Keratinocyte (primary cell): ENCODE results near the gene MIA. TPM values are rescaled to one million over a fixed set of nuclear protein-coding genes. Genes with fewer than 3 reads are reported as not detected.

Experiments
- DNase-seq: peaks from one replicate; pipeline ENCODE4 v3.0.0-alpha.2; 2011; ENCODE audit warnings: low read depth, missing footprints, low spot score
- FAIRE-seq: peaks from 2 replicates; lab custom pipeline; 2011; peaks lifted over from hg19 to GRCh38; lab: Jason Lieb, UNC
- H2AFZ ChIP-seq: 2 replicates; pipeline ENCODE4 v1.6.0; 2012; ENCODE audit warnings: low read length, control low read depth, inconsistent platforms; ENCODE audit not compliant: control insufficient read depth
- H3K27ac ChIP-seq: 2 replicates; pipeline ENCODE4 v1.5.1; 2011; ENCODE audit warnings: low read length; ENCODE audit not compliant: control insufficient read depth, insufficient read depth
- H3K27me3 ChIP-seq: 3 replicates; pipeline ENCODE4 v1.6.0; 2011; ENCODE audit warnings: low read length; ENCODE audit not compliant: control insufficient read depth, insufficient read depth; ENCODE audit errors: extremely low read depth
- H3K36me3 ChIP-seq, 2 experiments: 2 replicates in 1 of 2; 3 replicates in 1 of 2; pipeline ENCODE4 v1.5.1; 2011; ENCODE audit warnings: low read length in 2 of 2, mild to moderate bottlenecking in 1 of 2; ENCODE audit not compliant: control insufficient read depth in 2 of 2, insufficient read depth in 2 of 2; ENCODE audit errors: extremely low read depth in 1 of 2
- H3K4me1 ChIP-seq: 3 replicates; pipeline ENCODE4 v1.5.1; 2011; ENCODE audit warnings: low read length; ENCODE audit not compliant: control insufficient read depth, insufficient read depth; ENCODE audit errors: extremely low read depth
- H3K4me2 ChIP-seq: 3 replicates; pipeline ENCODE4 v1.6.0; 2011; ENCODE audit warnings: low read depth, low read length; ENCODE audit not compliant: control insufficient read depth, insufficient read depth; ENCODE audit errors: extremely low read depth
- H3K4me3 ChIP-seq, 3 experiments: fragments of 200-600 bp in 1 of 3; sonication (generic) in 1 of 3; 2 replicates in 2 of 3; 3 replicates in 1 of 3; pipeline ENCODE4 v1.5.1; 2011 to 2016; ENCODE audit warnings: low read length in 3 of 3, mild to moderate bottlenecking in 3 of 3, control low read depth in 2 of 3, inconsistent platforms in 1 of 3, low read depth in 1 of 3, mixed read lengths in 1 of 3, mixed run types in 1 of 3, moderate library complexity in 1 of 3; ENCODE audit not compliant: control insufficient read depth in 2 of 3, insufficient read depth in 2 of 3; ENCODE audit errors: extremely low read depth in 1 of 3
- H3K79me2 ChIP-seq: 2 replicates; pipeline ENCODE4 v1.6.0; 2012; ENCODE audit warnings: low read length; ENCODE audit not compliant: control insufficient read depth, insufficient read depth
- H3K9ac ChIP-seq: 3 replicates; pipeline ENCODE4 v1.6.0; 2011; ENCODE audit warnings: low read length; ENCODE audit not compliant: control insufficient read depth, insufficient read depth; ENCODE audit errors: extremely low read depth
- H3K9me1 ChIP-seq: 3 replicates; pipeline ENCODE4 v1.6.0; 2011; ENCODE audit warnings: low read length; ENCODE audit not compliant: control insufficient read depth, insufficient read depth; ENCODE audit errors: extremely low read depth
- H3K9me3 ChIP-seq: 2 replicates; pipeline ENCODE4 v1.5.1; 2012; ENCODE audit warnings: low read depth, low read length; ENCODE audit not compliant: control insufficient read depth
- H4K20me1 ChIP-seq: 3 replicates; pipeline ENCODE4 v1.6.0; 2011; ENCODE audit warnings: low read length; ENCODE audit not compliant: control insufficient read depth, insufficient read depth; ENCODE audit errors: extremely low read depth
- CTCF ChIP-seq, 3 experiments: IDR thresholded peaks in 1 of 3; conservative IDR thresholded peaks in 1 of 3; optimal IDR thresholded peaks in 1 of 3; 2 replicates in 2 of 3; 3 replicates in 1 of 3; pipeline versions ENCODE3 to v1.5.1; 2011; ENCODE audit warnings: low read length in 3 of 3, mild to moderate bottlenecking in 3 of 3, moderate library complexity in 2 of 3, control low read depth in 1 of 3, inconsistent platforms in 1 of 3; ENCODE audit not compliant: insufficient read depth in 2 of 3; ENCODE audit errors: extremely low read depth in 1 of 3
- EZH2 ChIP-seq: IDR thresholded peaks from one replicate; pipeline ENCODE4 v1.6.1; 2012; ENCODE audit warnings: inconsistent platforms, mild to moderate bottlenecking, low read length, moderate library complexity
- dilution Hi-C: fragments of 300-500 bp; cut with MboI; formaldehyde crosslinking; loops from one replicate; pipeline ENCODE4 v1.7.0; 2020; ENCODE audit warnings: low sequenced_read_pairs; ENCODE audit not compliant: extremely low pct_ligation_motif_present
- polyA plus RNA-seq, 5 experiments: library from polyadenylated mRNA; depleted of rRNA in 3 of 5; stranded (reverse) in 3 of 5; stranded (forward) in 1 of 5; unstranded in 1 of 5; fragments of >200 nt; gene quantifications; 1 replicate in 1 of 5; 2 replicates in 3 of 5; 3 replicates in 1 of 5; pipeline versions ENCODE4 v1.2.1 to v1.2.3, GENCODE V29; 2011 to 2012; ENCODE audit warnings: missing spikeins in 2 of 5, low read depth in 1 of 5, low replicate concordance in 1 of 5

MIA gene
- polyA plus RNA-seq, 1 donor (not counting 4 experiments of a cell fraction or from before 2014, with no cell fraction given): 3.4 TPM

- H3K27me3 ChIP-seq: no peaks in the 10 kb centered on the region
These were observed 2.8 kb downstream of the MIA start, which contains the start of gene RAB4B for GRCh38 chr19:40777937-40778705. Gene RAB4B, plus strand, starts transcription at chr19:40778247. Its CDS starts 129 bp downstream, at chr19:40778376.

GRCh38 chr19:40778706-40779284, 3.5 kb downstream of the MIA start:
- Histone ChIP-seq H3K9me1 (no peaks in the 10 kb centered on the region), H3K4me3 (peak overlapping the region; percentile 70 to 96 (median 81)), H3K36me3 (no peaks in the 10 kb centered on the region), H3K9ac (peak overlapping the region; percentile 93), H2AFZ (peak overlapping the region; percentile 86), H3K4me2 (peak overlapping the region; percentile 64), H3K4me1 (peaks cover 26% of the 10 kb centered on the region), H4K20me1 (no peaks in the 10 kb centered on the region), H3K27me3 (no peaks in the 10 kb centered on the region), H3K9me3 (no peaks in the 10 kb centered on the region), H3K79me2 (no peaks in the 10 kb centered on the region), H3K27ac (peak overlapping the region; percentile 98)
- dilution Hi-C loops: no loop called here
- DNase-seq (no peak), FAIRE-seq (no peak)
- TF ChIP-seq EZH2 (no peak), CTCF (optimal IDR thresholded peaks at IDR 0.05 in 1 of 3, IDR thresholded peaks at IDR 0.05 in 1 of 3, conservative IDR thresholded peaks at IDR 0.05 in 1 of 3; ENCODE audit: extremely low read depth in 1 of 3, insufficient read depth in 2 of 3, low read length in 3 of 3) (no peak)

More at GRCh38 chr19:40777937-40778705, 2.8 kb downstream of the MIA start, which contains the start of gene RAB4B:
- H4K20me1 ChIP-seq: no peaks in the 10 kb centered on the region
- peak within 1 kb of the TSS; percentile 90 for H2AFZ ChIP-seq
- H3K4me2 ChIP-seq: peak within 1 kb of the TSS; percentile 100
- peak within 1 kb of the TSS; percentile 98 for H3K27ac ChIP-seq
- no peaks in the 10 kb centered on the region for H3K9me1 ChIP-seq
- peak within 1 kb of the TSS; percentile 70 to 96 (median 81) for H3K4me3 ChIP-seq
- no peaks in the 10 kb centered on the region for H3K9me3 ChIP-seq
- FAIRE-seq (peak; percentile 65), DNase-seq (peak; percentile 99)
- peaks cover 26% of the 10 kb centered on the region for H3K4me1 ChIP-seq
- TF ChIP-seq EZH2: no peak
- TF ChIP-seq CTCF (optimal IDR thresholded peaks at IDR 0.05 in 1 of 3, IDR thresholded peaks at IDR 0.05 in 1 of 3, conservative IDR thresholded peaks at IDR 0.05 in 1 of 3; ENCODE audit: extremely low read depth in 1 of 3, insufficient read depth in 2 of 3, low read length in 3 of 3): no peak
- peak within 1 kb of the TSS; percentile 93 for H3K9ac ChIP-seq
- no peaks in the 10 kb centered on the region for H3K79me2 ChIP-seq
- dilution Hi-C loops: no loop called here
- H3K36me3 ChIP-seq: no peaks in the 10 kb centered on the region
